ENCODE data around the gene HOXB3.

Gene HOXB3

GRCh38 chr17:48633266-48633677, 43.2 kb upstream of the HOXB3 start:
- peaks cover 88% of the 10 kb centered on the region for H3K27me3 ChIP-seq (ENCODE audit: insufficient read depth, low read length, poor library complexity)
- no peaks in the 10 kb centered on the region for H3K79me1 ChIP-seq (ENCODE audit: low read length)
- no peak overlapping the region for H4K8ac ChIP-seq (ENCODE audit: low read depth, low read length)
- no peaks in the 10 kb centered on the region for H3K4me1 ChIP-seq (ENCODE audit: control insufficient read depth, low read depth, low read length)
- no peaks in the 10 kb centered on the region for H3K36me3 ChIP-seq (ENCODE audit: control insufficient read depth, insufficient read depth, low read length)
- H3K4me3 ChIP-seq (ENCODE audit: low read length): no peak overlapping the region
- no peak overlapping the region for H3K56ac ChIP-seq (ENCODE audit: low read length)
- no peak overlapping the region for H3K23ac ChIP-seq (ENCODE audit: low read length)
- no peak for DNase-seq
- H3K4me2 ChIP-seq (ENCODE audit: low read length): no peak overlapping the region
- no peak overlapping the region for H3K9ac ChIP-seq (ENCODE audit: low read length)
- no peak overlapping the region for H3K4ac ChIP-seq (ENCODE audit: low read depth, low read length)
- H3K27ac ChIP-seq (ENCODE audit: low read depth, low read length): no peak overlapping the region
- WGBS (ENCODE audit: extremely low coverage, insufficient coverage, low lambda C conversion rate): no CpG with 5 or more reads among the region's 35 CpGs
- H2AK5ac ChIP-seq (ENCODE audit: low read length): no peak overlapping the region
- no peak overlapping the region for H2BK15ac ChIP-seq (replicated peaks; ENCODE audit: low read depth)
- no peak overlapping the region for H3K18ac ChIP-seq (ENCODE audit: low read length)
- H2BK120ac ChIP-seq (ENCODE audit: low read depth, low read length): no peak overlapping the region
- H2BK5ac ChIP-seq (ENCODE audit: low read length): no peak overlapping the region
- no peak overlapping the region for H4K5ac ChIP-seq (ENCODE audit: low read length)
- no peaks in the 10 kb centered on the region for H3K79me2 ChIP-seq (ENCODE audit: control insufficient read depth, insufficient read depth, low read length)

DNA sequence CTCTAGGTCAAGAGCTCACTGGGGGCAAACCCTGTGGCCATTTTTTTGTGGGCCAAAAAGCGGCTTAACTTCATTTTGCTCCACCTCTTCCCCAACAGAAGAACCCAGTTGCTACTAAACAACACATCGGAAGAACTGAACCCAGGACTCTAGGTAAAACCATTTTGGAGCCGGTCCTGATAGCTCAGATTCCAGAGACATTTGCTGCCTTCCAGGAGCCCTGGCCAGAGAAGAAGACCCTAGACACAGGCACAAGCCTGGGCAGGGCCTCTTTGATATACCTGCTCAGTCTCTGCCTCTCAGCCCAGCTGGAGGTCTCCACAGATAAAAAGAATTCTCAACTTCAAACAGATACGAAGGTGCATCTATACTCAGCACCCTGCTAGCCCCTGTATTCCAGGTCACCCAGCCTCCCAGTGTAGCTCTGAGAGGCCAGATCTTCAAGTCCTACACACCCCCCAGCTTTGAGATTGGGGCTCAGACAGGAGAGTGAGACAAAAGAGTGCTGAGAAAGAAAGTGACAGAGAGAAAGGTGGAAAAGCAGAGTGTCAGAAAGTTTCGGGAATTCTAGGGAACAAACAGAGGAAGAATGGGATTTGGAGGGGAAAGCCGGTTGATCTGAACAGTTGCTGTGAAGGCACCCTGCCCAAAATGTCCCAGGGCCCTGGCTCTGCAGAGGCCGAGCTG, 42.7 kb upstream of the HOXB3 start:
- Histone ChIP-seq H3K27me3 (ENCODE audit: insufficient read depth, low read length, poor library complexity) (peaks cover 88% of the 10 kb centered on the region), H3K4ac (ENCODE audit: low read depth, low read length) (no peak overlapping the region), H4K5ac (ENCODE audit: low read length) (no peak overlapping the region), H3K4me1 (ENCODE audit: control insufficient read depth, low read depth, low read length) (no peaks in the 10 kb centered on the region), H2AK5ac (ENCODE audit: low read length) (no peak overlapping the region), H3K36me3 (ENCODE audit: control insufficient read depth, insufficient read depth, low read length) (no peaks in the 10 kb centered on the region), H3K23ac (ENCODE audit: low read length) (no peak overlapping the region), H3K9ac (ENCODE audit: low read length) (no peak overlapping the region), H3K79me2 (ENCODE audit: control insufficient read depth, insufficient read depth, low read length) (no peaks in the 10 kb centered on the region), H2BK120ac (ENCODE audit: low read depth, low read length) (no peak overlapping the region), H3K79me1 (ENCODE audit: low read length) (no peaks in the 10 kb centered on the region), H3K18ac (ENCODE audit: low read length) (no peak overlapping the region), H3K4me3 (ENCODE audit: low read length) (no peak overlapping the region), H3K4me2 (ENCODE audit: low read length) (no peak overlapping the region), H3K27ac (ENCODE audit: low read depth, low read length) (no peak overlapping the region), H2BK5ac (ENCODE audit: low read length) (no peak overlapping the region), H4K8ac (ENCODE audit: low read depth, low read length) (no peak overlapping the region), H3K56ac (ENCODE audit: low read length) (no peak overlapping the region), H2BK15ac (replicated peaks; ENCODE audit: low read depth) (no peak overlapping the region)
- peak; percentile 13 for DNase-seq
- no CpG with 5 or more reads among the region's 7 CpGs for WGBS (ENCODE audit: extremely low coverage, insufficient coverage, low lambda C conversion rate)

GRCh38 chr17:48631693-48632578, 41.9 kb upstream of the HOXB3 start:
- no peak overlapping the region for H3K4me2 ChIP-seq (ENCODE audit: low read length)
- peaks cover 88% of the 10 kb centered on the region for H3K27me3 ChIP-seq (ENCODE audit: insufficient read depth, low read length, poor library complexity)
- H3K79me2 ChIP-seq (ENCODE audit: control insufficient read depth, insufficient read depth, low read length): no peaks in the 10 kb centered on the region
- no peak overlapping the region for H2BK120ac ChIP-seq (ENCODE audit: low read depth, low read length)
- H2BK15ac ChIP-seq (replicated peaks; ENCODE audit: low read depth): no peak overlapping the region
- H3K18ac ChIP-seq (ENCODE audit: low read length): no peak overlapping the region
- no peaks in the 10 kb centered on the region for H3K4me1 ChIP-seq (ENCODE audit: control insufficient read depth, low read depth, low read length)
- H3K79me1 ChIP-seq (ENCODE audit: low read length): no peaks in the 10 kb centered on the region
- no peak overlapping the region for H2BK5ac ChIP-seq (ENCODE audit: low read length)
- H3K27ac ChIP-seq (ENCODE audit: low read depth, low read length): no peak overlapping the region
- H3K56ac ChIP-seq (ENCODE audit: low read length): no peak overlapping the region
- H3K23ac ChIP-seq (ENCODE audit: low read length): no peak overlapping the region
- H3K9ac ChIP-seq (ENCODE audit: low read length): no peak overlapping the region
- DNase-seq: peak; percentile 4
- H4K5ac ChIP-seq (ENCODE audit: low read length): no peak overlapping the region
- no CpG with 5 or more reads among the region's 7 CpGs for WGBS (ENCODE audit: extremely low coverage, insufficient coverage, low lambda C conversion rate)
- H3K4me3 ChIP-seq (ENCODE audit: low read length): no peak overlapping the region
- no peak overlapping the region for H4K8ac ChIP-seq (ENCODE audit: low read depth, low read length)
- H2AK5ac ChIP-seq (ENCODE audit: low read length): no peak overlapping the region
- H3K4ac ChIP-seq (ENCODE audit: low read depth, low read length): no peak overlapping the region
- no peaks in the 10 kb centered on the region for H3K36me3 ChIP-seq (ENCODE audit: control insufficient read depth, insufficient read depth, low read length)

GRCh38 chr17:48630925-48631692, 41.1 kb upstream of the HOXB3 start:
- Histone ChIP-seq H3K4ac (ENCODE audit: low read depth, low read length) (no peak overlapping the region), H3K36me3 (ENCODE audit: control insufficient read depth, insufficient read depth, low read length) (no peaks in the 10 kb centered on the region), H3K27ac (ENCODE audit: low read depth, low read length) (no peak overlapping the region), H3K27me3 (ENCODE audit: insufficient read depth, low read length, poor library complexity) (peaks cover 90% of the 10 kb centered on the region), H3K23ac (ENCODE audit: low read length) (no peak overlapping the region), H2AK5ac (ENCODE audit: low read length) (no peak overlapping the region), H2BK15ac (replicated peaks; ENCODE audit: low read depth) (no peak overlapping the region), H3K79me1 (ENCODE audit: low read length) (no peaks in the 10 kb centered on the region), H3K56ac (ENCODE audit: low read length) (no peak overlapping the region), H3K4me3 (ENCODE audit: low read length) (no peak overlapping the region), H3K79me2 (ENCODE audit: control insufficient read depth, insufficient read depth, low read length) (no peaks in the 10 kb centered on the region), H2BK5ac (ENCODE audit: low read length) (no peak overlapping the region), H3K9ac (ENCODE audit: low read length) (no peak overlapping the region), H2BK120ac (ENCODE audit: low read depth, low read length) (no peak overlapping the region), H4K5ac (ENCODE audit: low read length) (no peak overlapping the region), H4K8ac (ENCODE audit: low read depth, low read length) (no peak overlapping the region), H3K4me1 (ENCODE audit: control insufficient read depth, low read depth, low read length) (no peaks in the 10 kb centered on the region), H3K4me2 (ENCODE audit: low read length) (no peak overlapping the region), H3K18ac (ENCODE audit: low read length) (no peak overlapping the region)
- no CpG with 5 or more reads among the region's 15 CpGs for WGBS (ENCODE audit: extremely low coverage, insufficient coverage, low lambda C conversion rate)
- DNase-seq: peak; percentile 30

DNA sequence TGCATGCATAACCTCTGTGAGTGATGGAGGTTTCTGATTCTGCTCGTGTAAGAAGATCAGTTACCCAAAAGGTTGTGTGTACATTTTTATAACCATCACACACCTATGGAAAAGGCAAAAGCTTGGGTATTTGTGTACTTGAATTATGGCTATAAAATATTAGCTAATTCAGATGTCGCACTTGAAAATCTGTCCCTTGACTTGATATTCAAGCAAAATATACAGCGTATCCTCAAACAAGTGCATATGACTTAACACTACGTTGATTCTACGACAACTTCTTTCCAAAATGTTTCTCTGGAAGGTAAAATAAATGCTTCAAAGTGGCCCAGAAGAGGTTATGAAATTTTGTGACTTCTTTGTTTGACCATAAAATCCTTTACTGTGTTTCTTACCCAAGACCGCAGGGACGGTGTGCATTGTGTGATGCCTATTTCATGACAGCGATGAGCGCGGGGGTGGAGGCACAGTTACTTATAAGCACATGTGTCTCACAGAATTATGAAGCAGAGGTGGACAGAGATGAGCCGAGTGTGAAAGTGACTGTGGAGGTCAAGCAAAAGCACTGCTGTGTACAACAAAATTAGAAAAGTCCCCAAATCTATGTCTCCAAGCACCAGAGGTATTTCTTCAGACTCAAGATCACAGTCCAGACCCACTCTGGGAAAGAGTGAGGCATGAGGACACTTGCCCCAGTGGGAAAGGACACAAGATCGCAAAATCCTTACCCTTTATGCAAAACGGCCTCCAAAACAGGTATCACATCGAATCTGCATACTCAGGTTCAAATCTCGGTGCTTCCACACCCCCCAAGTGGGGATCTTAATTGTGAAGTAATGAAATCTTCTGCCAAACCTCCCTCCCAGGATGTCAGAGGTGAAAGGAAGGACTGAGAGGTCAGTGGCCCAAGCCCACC, 40.2 kb upstream of the HOXB3 start:
- H2BK120ac ChIP-seq (ENCODE audit: low read depth, low read length): no peak overlapping the region
- no peak overlapping the region for H2AK5ac ChIP-seq (ENCODE audit: low read length)
- no peaks in the 10 kb centered on the region for H3K79me2 ChIP-seq (ENCODE audit: control insufficient read depth, insufficient read depth, low read length)
- H2BK5ac ChIP-seq (ENCODE audit: low read length): no peak overlapping the region
- peak overlapping the region; percentile 30 for H3K23ac ChIP-seq (ENCODE audit: low read length)
- H4K5ac ChIP-seq (ENCODE audit: low read length): no peak overlapping the region
- H3K79me1 ChIP-seq (ENCODE audit: low read length): no peaks in the 10 kb centered on the region
- no peak overlapping the region for H2BK15ac ChIP-seq (replicated peaks; ENCODE audit: low read depth)
- H3K27ac ChIP-seq (ENCODE audit: low read depth, low read length): no peak overlapping the region
- H4K8ac ChIP-seq (ENCODE audit: low read depth, low read length): no peak overlapping the region
- no peak overlapping the region for H3K4me3 ChIP-seq (ENCODE audit: low read length)
- H3K4me1 ChIP-seq (ENCODE audit: control insufficient read depth, low read depth, low read length): no peaks in the 10 kb centered on the region
- no peak overlapping the region for H3K4ac ChIP-seq (ENCODE audit: low read depth, low read length)
- H3K56ac ChIP-seq (ENCODE audit: low read length): no peak overlapping the region
- H3K9ac ChIP-seq (ENCODE audit: low read length): no peak overlapping the region
- no peak overlapping the region for H3K18ac ChIP-seq (ENCODE audit: low read length)
- H3K27me3 ChIP-seq (ENCODE audit: insufficient read depth, low read length, poor library complexity): peaks cover 83% of the 10 kb centered on the region
- no peak overlapping the region for H3K4me2 ChIP-seq (ENCODE audit: low read length)
- no peak for DNase-seq
- H3K36me3 ChIP-seq (ENCODE audit: control insufficient read depth, insufficient read depth, low read length): no peaks in the 10 kb centered on the region
- WGBS (ENCODE audit: extremely low coverage, insufficient coverage, low lambda C conversion rate): no CpG with 5 or more reads among the region's 15 CpGs
